Astrocyte of the hippocampus (primary cell): ENCODE data around the gene NKX2-3.

Source experiments
- DNase-seq: peaks from one replicate; pipeline ENCODE4 v3.0.0; 2011; ENCODE audit warnings: low read depth, low spot score

Gene NKX2-3

DNA sequence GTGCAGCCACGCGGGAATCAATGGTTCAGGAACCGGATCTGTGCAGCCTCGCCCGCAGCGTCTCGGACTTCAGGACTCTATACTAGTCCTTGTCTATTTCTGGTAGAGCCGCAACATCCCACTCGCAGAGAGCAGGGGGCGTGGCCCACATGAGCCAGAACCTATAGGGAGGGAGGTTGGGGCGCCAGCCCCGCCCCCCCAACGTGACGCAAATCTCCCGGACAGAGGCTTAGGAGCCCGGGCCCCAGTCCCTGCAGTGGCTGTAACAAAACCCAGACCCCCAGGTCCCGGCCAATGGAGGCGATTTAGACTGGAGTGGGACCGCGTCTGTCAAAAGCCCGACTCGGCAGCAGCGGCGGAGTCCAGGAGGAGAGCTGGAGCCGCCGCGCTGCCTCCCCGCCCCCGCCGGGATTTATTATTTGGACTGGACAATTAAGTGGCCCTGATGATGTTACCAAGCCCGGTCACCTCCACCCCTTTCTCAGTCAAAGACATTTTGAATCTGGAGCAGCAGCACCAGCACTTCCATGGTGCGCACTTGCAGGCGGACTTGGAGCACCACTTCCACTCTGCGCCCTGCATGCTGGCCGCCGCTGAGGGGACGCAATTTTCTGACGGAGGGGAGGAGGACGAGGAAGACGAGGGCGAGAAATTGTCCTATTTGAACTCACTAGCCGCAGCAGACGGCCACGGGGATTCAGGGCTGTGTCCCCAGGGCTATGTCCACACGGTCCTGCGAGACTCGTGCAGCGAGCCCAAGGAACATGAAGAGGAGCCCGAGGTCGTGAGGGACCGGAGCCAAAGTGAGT lies at the start of gene NKX2-3:
TSS of gene NKX2-3 (plus strand) at position 256 of the 809 bp plus-strand sequence. CDS start at position 446, 190 bp downstream.
- no peak for DNase-seq

DNA sequence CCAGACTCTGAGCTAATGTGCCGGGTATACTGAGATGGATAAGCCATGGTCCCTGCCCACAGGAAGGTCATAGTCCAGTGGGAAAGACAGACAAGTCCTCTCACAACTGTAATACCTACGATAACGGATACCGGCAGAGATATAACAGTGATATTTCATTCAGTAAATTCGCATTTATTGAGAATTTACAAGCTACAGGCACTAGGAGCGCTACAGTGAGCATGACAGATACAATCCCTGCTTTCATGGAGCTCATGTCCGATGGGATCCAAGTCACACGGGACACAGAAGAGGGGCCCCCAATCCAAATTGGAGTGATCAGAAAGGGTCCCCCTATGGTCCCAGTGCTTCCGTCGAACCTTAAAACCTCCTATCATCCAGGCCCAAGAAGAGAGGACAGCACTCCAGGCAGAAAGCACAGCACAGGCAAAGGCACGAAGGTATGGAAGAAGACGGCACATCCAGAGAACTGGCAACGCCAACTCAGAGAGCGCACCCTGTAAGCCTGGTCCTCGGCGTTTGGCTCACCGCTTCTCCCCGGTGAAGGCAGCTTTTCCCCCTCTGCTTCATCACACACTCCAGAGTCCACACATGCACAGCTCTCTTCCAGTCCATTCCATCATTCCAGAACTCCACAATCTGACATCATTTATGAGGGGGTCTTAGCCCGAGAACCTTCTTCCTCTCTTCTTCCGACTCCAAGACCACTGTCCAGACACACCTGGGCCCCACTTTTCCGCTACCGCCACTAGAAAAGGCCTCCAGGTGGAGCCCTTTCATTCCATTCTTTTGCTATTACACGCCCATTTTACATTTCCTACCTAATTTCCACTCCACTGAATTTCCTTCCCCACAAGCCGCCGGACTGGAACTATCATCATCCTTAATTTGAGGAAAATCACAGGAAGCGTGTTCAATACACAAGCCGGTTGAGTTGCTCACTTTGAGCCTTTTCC lies 47.8 kb upstream of the NKX2-3 start:
- no peak for DNase-seq

- no peak for DNase-seq
These were observed 45.5 kb upstream of the NKX2-3 start for GRCh38 chr10:99487125-99487807.

DNA sequence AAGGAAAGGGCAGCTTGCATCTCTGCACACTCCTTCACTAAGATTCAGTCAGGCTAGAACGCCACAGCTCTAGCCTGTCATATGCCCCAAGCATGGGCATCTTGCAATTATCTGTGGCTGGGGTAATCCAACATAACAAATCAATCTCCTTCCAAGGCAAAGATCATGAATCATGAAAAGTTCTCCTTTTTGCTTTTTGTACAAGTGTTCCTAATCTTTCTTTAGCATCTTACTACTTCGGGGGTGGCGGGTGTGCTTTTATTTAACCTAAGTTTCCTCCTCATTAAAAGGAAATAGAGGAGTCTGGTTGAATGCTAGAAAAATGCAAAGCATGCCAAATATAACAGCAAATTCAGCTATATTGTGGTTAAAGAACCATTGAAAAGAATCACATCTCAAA lies 43.5 kb upstream of the NKX2-3 start:
- DNase-seq, result no peak

- DNase-seq, result no peak
These were observed 35.3 kb upstream of the NKX2-3 start for GRCh38 chr10:99497343-99498025.

DNA sequence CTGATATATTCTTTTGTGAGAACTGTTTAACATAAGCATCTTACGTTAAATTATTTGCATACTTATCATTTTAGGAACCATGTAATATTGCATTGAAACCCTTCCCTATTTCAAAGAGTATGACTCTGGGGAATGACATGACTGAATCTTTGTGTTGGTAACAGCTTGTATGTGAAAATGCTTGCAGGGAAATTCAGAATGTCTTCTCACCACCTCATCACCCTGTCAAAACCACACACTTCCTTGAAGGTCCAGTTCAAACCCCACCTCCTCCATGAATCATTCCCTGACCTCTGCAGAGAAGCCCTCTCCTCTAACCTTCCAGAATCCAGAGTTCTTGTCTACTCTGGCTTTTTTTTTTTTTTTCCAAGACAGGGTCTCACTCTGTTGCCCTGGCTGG lies 26.3 kb upstream of the NKX2-3 start:
- DNase-seq, result no peak

DNA sequence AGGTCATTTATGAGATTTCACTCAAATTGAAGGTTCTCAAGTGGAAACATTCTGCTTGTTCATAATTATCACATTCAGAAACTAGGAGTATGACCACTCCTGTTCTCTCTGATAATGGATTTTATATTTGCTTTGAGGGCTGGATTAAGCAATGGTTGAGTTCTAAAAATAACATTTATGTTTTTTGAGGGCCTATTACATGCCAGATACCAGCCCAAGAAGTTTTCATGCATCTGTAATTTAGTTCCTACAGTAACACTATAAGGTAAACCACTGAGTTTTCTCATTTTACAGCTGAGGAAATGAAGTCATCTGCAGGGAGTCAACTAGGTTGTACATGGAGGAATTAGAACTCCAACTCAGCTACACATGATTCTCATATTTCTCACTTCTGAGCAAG lies 25.5 kb upstream of the NKX2-3 start:
- no peak for DNase-seq

DNA sequence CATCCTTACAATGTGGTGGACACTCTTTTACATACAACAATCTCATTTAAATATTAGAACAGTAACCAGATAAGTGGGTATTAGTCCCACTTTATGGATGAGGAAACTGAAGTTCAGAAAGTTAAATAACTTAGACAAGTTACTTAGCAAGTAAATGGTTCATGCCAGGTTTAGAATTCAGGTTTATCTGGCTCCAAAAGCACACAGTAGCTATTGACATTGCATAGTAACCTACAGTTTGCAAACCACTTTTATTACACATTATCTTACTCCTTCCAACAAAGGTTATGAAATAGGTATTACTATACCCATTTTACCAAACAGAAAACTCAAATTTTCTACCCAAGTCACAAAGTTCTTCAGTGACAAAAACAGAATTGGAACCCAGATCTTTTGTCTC lies 19.7 kb upstream of the NKX2-3 start:
- DNase-seq, result no peak

DNA sequence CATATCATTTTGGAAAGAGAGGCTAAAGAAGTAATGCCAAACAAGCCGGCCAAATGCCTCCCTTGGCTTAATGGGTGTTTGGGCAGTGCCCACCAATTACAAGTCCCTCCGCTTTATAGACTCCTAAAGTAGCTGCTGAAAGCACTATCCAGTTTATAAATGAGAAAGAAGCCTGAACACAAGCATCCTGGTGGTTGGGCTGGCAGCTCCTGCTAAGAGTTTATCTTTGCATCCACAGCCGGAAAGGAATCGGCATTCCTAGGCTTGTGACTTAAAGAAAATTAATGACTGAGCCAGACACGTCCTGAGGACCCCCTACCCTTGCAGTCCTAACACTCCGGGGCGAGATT lies 13.1 kb upstream of the NKX2-3 start:
- DNase-seq, result no peak

- no peak for DNase-seq
These were observed 12.5 kb upstream of the NKX2-3 start for GRCh38 chr10:99520040-99520846.

DNA sequence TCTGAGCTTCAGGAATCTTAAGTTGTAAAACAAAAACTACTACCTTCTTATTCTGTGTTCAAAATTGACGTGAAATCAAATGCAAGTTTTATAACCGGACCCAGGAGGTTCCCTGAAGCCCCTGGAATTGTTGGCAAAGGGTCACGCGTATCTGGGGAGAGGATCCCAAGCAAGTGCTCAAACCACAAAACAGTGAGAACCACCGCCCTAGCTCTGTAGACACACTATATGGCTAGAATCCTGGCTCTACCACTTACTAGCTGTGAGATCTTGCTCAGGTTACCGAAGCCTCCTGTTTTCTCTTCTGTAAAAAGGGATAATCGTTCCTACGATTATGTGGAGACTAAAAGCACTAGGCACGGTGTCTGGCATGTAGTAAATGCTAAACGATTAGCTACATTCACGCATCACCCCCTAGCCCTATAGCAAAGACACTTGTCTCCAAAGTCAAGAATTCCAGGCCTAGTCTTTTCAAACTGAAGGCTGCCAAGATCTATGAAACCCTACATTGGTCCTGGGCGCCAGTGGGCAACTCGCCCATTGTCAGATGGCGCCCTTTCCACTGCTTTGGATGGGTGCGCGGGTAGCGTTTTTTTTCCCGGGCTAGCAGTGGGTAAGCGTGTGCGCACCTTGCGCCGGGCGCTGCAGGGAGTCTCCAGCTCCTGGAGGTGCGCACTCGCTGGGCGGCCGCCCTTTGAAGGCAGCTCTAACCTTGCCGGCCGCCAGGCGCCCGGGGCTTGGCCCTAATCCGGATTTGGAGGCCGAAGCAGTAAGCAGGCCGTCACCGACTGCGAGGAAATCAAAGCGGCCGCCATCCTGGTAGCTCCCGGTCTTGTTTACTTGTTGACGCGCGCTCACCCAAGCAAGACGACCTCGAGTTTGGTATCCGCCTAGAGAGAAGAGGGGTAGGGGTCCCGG lies 11.6 kb upstream of the NKX2-3 start:
- no peak for DNase-seq

GRCh38 chr10:99521765-99522469 lies 10.8 kb upstream of the NKX2-3 start:
- DNase-seq, result no peak

GRCh38 chr10:99522470-99523250 lies 10.1 kb upstream of the NKX2-3 start:
- DNase-seq, result no peak

GRCh38 chr10:99523251-99523773 lies 9.4 kb upstream of the NKX2-3 start:
- no peak for DNase-seq

GRCh38 chr10:99524050-99524666 lies 8.6 kb upstream of the NKX2-3 start:
- no peak for DNase-seq

DNA sequence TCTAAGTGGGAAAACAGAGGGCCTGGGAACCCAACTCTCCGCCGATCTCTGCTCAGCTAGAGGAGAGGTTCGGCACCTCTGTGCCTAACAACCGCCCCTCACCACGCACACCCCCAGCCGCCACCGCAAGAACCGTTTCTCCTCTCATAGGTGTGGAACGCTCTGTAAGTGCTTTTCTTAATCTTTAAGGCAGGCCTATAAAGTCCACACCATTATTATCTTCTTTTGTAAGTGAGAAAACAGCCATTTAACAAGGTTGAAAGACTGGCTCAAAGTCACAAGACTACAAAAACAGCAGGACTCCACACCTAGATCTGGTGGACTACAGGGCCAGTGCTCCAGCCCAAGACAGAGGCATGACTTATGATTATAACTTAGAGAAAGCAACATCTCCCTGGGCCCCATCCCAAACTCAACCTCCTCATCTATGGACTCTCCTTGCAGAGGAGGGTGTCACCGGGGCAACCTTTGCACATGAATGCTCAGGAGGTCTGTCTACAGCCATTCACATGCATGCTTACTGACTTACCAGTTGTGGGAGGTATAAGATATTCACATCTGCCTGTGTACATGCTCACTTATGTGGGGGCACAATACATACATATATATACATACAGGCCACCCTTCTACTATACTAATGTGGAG lies 7.9 kb upstream of the NKX2-3 start:
- no peak for DNase-seq

- no peak for DNase-seq
These were observed 6.8 kb upstream of the NKX2-3 start for GRCh38 chr10:99525897-99526296.
